ENCODE data around the gene NPHS1.
"Not testable (repeated sequence)": the region's sequence is repeated elsewhere in the genome, so short reads cannot be mapped to it uniquely, and the experiment has no call there.

Gene NPHS1

DNA sequence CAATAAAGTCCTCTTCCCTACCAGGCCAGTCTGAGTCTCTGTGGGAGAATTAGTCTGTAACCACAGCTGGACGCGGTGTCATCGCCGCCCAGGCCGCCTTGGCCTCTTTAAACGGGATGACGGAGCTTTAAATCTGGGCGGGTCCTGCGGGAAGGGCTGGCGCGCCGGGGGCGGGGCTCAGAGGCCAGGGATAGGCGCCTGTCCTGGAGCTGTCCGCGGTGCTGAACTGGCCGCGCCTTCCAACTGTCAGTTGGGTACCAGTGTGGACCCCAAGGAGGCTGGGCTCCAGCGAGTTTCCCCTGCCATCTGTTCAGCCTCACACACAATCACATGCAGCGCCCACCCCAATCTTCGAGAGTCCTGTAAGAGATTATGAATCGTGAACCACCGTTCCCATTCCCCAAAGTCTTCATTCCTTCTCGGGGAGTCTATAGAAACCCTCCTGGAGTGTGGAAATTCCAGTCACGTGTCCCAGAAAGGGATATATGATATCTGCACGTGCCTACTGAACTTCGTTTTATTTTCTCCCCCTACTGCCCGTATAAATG, 27.5 kb upstream of the NPHS1 start:
- DNase-seq, result peak; percentile 89
- in situ Hi-C loops (cut with MboI; ENCODE audit: low pct_unique_long_range_greater_than_20kb, low sequenced_read_pairs), result no loop called here

DNA sequence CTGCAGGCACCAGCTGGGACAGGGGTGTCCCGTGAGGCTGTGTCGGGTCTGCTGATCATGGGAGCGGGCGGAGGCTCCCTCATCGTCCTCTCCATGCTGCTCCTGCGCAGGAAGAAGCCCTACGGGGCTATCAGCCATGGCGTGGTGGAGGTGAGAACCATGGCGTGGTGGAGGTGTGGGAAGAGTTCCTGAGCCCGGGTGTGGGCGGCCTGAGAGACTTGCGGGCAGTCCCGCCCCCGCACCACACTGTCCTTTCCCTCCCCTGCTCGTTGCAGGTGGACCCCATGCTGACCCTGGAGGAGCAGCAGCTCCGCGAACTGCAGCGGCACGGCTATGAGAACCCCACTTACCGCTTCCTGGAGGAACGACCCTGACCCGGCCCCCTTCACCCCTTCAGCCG, 26.8 kb upstream of the NPHS1 start:
- no peak for DNase-seq
- in situ Hi-C loops (cut with MboI; ENCODE audit: low pct_unique_long_range_greater_than_20kb, low sequenced_read_pairs), result no loop called here

DNA sequence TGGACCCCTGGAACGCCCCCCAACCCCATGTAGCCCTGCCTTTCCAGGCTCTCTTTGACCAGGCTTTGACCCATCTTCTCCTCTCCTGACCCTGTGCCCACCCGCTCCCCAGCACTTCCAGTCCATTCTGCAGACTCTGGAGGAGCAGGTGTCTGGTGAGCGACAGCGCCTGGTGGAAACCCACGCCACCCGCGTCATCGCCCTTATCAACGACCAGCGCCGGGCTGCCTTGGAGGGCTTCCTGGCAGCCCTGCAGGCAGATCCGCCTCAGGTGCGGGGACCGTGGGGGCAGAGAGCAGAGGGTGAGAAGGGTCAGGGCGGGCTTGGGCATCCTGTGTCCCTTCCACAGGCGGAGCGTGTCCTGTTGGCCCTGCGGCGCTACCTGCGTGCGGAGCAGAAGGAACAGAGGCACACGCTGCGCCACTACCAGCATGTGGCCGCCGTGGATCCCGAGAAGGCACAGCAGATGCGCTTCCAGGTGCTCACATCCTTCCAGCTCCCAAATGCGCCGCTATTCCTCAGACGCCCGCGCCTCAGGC, 22.2 kb upstream of the NPHS1 start:
- no peak for DNase-seq
- in situ Hi-C loops (cut with MboI; ENCODE audit: low pct_unique_long_range_greater_than_20kb, low sequenced_read_pairs), result no loop called here

DNA sequence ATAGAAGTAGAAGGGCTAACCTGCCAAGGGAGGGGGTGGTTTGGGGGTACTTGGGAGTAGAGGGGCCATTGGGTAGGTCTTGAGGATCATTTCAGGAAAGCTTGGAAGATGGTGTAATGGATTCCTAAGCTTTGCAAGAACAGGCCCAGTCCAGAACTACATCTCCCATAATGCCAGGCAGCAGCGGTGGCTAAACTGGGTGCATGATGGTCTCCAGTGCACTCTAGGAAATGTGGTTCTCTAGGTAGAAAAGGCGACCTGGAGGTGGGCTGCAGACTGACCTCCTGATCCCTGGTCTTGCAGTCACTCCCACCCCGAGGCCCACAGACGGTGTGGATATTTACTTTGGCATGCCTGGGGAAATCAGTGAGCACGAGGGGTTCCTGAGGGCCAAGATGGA, 19.9 kb upstream of the NPHS1 start:
- in situ Hi-C loops (cut with MboI; ENCODE audit: low pct_unique_long_range_greater_than_20kb, low sequenced_read_pairs), result no loop called here
- DNase-seq, result no peak

GRCh38 chr19:35871611-35872010, 19.3 kb upstream of the NPHS1 start:
- DNase-seq, result no peak
- in situ Hi-C loops (cut with MboI; ENCODE audit: low pct_unique_long_range_greater_than_20kb, low sequenced_read_pairs), result no loop called here

DNA sequence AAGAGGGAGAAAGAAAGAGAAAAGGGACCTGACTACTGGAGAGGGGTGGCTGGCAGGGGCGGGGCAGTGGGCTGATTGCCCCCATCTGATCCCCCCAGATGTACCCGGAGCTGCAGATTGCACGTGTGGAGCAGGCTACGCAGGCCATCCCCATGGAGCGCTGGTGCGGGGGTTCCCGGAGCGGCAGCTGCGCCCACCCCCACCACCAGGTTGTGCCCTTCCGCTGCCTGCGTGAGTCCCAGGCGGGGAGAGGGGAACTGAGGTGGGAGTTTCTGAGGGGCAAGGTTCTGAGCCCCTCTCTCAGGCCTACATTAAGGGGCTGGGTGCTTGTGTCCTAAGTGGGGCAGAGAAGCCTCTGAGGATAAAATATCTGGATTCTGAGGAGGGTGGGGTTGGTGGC, 18.5 kb upstream of the NPHS1 start:
- no peak for DNase-seq
- in situ Hi-C loops (cut with MboI; ENCODE audit: low pct_unique_long_range_greater_than_20kb, low sequenced_read_pairs), result no loop called here

GRCh38 chr19:35870124-35870736, 17.9 kb upstream of the NPHS1 start:
- DNase-seq; in situ Hi-C loops (cut with MboI; ENCODE audit: low pct_unique_long_range_greater_than_20kb, low sequenced_read_pairs): not testable (repeated sequence)

GRCh38 chr19:35869327-35870123, 17.2 kb upstream of the NPHS1 start:
- DNase-seq, result peak; percentile 94
- in situ Hi-C loops (cut with MboI; ENCODE audit: low pct_unique_long_range_greater_than_20kb, low sequenced_read_pairs), result no loop called here

GRCh38 chr19:35868823-35869326, 16.6 kb upstream of the NPHS1 start:
- DNase-seq, result no peak
- in situ Hi-C loops (cut with MboI; ENCODE audit: low pct_unique_long_range_greater_than_20kb, low sequenced_read_pairs), result no loop called here

DNA sequence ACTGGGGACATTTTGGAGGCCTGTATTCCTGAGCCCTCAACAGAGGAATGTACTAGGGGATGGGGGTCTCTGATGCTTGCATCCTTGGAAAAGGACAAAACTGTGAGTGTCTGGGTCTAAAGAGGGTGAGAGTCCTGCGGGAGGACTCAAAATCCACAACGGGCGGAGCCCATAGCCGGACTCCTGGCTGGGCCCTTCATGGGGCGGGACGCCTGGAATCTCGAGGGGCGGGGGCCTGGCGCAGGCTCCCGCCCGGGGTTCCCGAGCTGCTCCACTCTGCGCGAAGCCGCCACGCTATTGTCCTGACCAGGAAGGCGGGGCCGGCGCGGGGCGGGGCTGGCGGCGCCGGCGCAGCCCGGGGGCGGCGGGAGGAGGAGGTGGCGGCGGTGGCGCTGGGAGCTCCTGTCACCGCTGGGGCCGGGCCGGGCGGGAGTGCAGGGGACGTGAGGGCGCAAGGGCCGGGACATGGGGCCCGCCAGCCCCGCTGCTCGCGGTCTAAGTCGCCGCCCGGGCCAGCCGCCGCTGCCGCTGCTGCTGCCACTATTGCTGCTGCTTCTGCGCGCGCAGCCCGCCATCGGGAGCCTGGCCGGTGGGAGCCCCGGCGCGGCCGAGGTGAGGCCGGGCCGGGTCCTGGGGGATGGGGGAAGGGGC, 16.0 kb upstream of the NPHS1 start, which contains the start of gene APLP1:
Gene APLP1 (plus strand): TSS at position 403 of the 651 bp plus-strand sequence. CDS start 63 bp downstream, at position 466.
- in situ Hi-C loops (cut with MboI; ENCODE audit: low pct_unique_long_range_greater_than_20kb, low sequenced_read_pairs), result no loop called here
- DNase-seq, result no peak

- in situ Hi-C loops (cut with MboI; ENCODE audit: low pct_unique_long_range_greater_than_20kb, low sequenced_read_pairs), result no loop called here
- DNase-seq, result no peak
Observed at GRCh38 chr19:35863018-35863417, 10.7 kb upstream of the NPHS1 start.

DNA sequence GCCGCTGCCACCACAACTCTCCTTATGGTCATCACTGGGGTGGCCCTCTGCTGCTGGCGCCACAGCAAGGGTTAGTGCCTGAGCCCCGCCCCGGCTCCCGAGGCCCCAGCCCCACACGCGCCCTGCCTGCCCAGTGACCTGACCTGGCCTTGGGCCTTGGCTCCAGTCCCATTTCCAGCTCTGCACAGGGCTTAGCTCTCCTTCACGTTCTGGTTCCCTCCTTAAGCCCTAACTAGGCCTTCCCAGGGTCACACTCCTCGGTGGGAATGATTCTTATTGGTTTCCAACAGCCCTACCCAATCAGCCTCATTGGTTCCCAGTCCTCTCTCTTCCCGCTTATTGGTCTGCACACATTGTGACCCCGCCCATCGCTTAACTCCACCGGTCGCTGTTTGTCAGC, 10.2 kb upstream of the NPHS1 start:
- in situ Hi-C loops (cut with MboI; ENCODE audit: low pct_unique_long_range_greater_than_20kb, low sequenced_read_pairs), result no loop called here
- DNase-seq, result no peak

- in situ Hi-C loops (cut with MboI; ENCODE audit: low pct_unique_long_range_greater_than_20kb, low sequenced_read_pairs), result no loop called here
Observed at GRCh38 chr19:35861640-35862160, 9.4 kb upstream of the NPHS1 start.

GRCh38 chr19:35860818-35861639, 8.7 kb upstream of the NPHS1 start:
- in situ Hi-C loops (cut with MboI; ENCODE audit: low pct_unique_long_range_greater_than_20kb, low sequenced_read_pairs), result no loop called here
- DNase-seq, result no peak

More at GRCh38 chr19:35861640-35862160, 9.4 kb upstream of the NPHS1 start:
- no peak for DNase-seq

DNA sequence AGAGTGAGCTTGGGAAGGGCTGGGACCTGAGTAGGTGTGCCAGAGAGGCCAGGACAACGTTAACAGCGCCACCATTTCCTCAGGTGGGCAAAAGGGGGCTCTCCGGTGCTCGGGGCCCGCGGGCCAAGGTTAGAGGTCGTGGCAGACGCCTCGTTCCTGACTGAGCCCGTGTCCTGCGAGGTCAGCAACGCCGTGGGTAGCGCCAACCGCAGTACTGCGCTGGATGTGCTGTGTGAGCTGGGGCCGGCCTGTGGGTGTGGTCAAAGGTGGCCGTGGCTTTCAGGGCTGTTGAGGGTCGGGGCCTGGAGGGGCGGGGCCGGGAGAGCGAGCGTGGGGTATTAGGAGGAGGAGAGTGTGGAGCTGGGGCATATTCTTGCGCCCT, 8.1 kb upstream of the NPHS1 start:
- no peak for DNase-seq
- in situ Hi-C loops (cut with MboI; ENCODE audit: low pct_unique_long_range_greater_than_20kb, low sequenced_read_pairs), result no loop called here

GRCh38 chr19:35859414-35859813, 7.1 kb upstream of the NPHS1 start:
- DNase-seq, result no peak
- in situ Hi-C loops (cut with MboI; ENCODE audit: low pct_unique_long_range_greater_than_20kb, low sequenced_read_pairs), result no loop called here

DNA sequence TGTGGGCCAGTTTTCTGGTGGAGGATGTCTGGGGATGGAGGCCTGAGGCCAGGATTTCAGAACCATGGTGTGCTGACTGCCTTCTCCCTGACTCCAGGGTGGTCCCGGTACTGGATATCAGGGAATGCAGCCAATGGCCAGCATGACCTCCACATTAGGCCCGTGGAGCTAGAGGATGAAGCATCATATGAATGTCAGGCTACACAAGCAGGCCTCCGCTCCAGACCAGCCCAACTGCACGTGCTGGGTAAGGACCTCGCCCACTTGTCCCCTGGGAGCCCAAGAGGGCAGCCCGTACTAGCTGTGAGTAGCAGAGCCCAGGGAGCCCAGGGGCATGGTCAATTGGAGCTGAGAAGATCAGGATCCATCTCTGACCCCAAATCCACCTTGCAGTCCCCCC, 6.0 kb upstream of the NPHS1 start:
- DNase-seq, result no peak
- in situ Hi-C loops (cut with MboI; ENCODE audit: low pct_unique_long_range_greater_than_20kb, low sequenced_read_pairs), result no loop called here

DNA sequence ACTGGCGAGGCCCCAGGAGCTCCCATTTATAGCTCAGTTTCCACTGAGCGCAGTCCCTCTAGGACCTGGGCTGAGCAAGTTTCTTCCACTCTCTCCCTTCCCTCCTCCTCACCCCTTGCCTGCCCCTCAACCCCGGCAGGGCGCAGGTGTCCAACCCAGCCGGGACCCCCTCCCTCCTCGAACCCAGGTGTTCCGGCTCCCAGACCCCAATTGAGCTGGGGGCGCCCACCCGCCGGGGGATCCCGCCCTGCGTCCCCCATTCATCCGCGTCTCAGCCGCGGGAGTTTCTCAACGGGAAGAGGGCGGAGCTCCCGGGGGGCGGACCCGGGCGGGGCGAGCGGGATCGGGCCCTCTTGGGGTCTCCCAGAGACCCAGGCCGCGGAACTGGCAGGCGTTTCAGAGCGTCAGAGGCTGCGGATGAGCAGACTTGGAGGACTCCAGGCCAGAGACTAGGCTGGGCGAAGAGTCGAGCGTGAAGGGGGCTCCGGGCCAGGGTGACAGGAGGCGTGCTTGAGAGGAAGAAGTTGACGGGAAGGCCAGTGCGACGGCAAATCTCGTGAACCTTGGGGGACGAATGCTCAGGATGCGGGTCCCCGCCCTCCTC, 4.3 kb upstream of the NPHS1 start, which contains the start of gene KIRREL2:
Gene KIRREL2 (plus strand): TSS at position 366 of the 604 bp plus-strand sequence. CDS start 209 bp downstream, at position 575.
- DNase-seq, result peak; percentile 58
- in situ Hi-C loops (cut with MboI; ENCODE audit: low pct_unique_long_range_greater_than_20kb, low sequenced_read_pairs), result no loop called here

All from KBM-7 (cell line).